B cell (primary cell): ENCODE measurements around the gene ANGPTL7. TPM values are rescaled to one million over a fixed set of nuclear protein-coding genes. Genes with fewer than 3 reads are reported as not detected.

Experiments used
- ATAC-seq: fragments of 200-7000 bp; cut with Tn5 transposase; one replicate; pipeline ENCODE4 v1.10.0; 2021; ENCODE audit warnings: low read depth, mild to moderate bottlenecking, moderate number of reproducible peaks, moderate library complexity
- CTCF ChIA-PET: fragments of 350-600 bp; sonication (Branson Sonifier 250); formaldehyde crosslinking; loops from one replicate; lab custom pipeline; 2021; ENCODE audit warnings: antibody characterized with exemption, inconsistent platforms; lab: Charles Lee
- POLR2A ChIA-PET: fragments of 350-600 bp; sonication (Branson Sonifier 250); formaldehyde crosslinking; loops from one replicate; lab custom pipeline; 2021; ENCODE audit warnings: antibody characterized with exemption; lab: Charles Lee
- DNase-seq: peaks from one replicate; pipeline ENCODE4 v3.0.0; 2013
- H2AFZ ChIP-seq: 2 replicates; pipeline ENCODE4 v1.6.1; 2012; ENCODE audit warnings: mild to moderate bottlenecking, low read depth, low read length; ENCODE audit not compliant: insufficient read depth, poor library complexity, severe bottlenecking
- H3K27ac ChIP-seq, 2 donors: 1 replicate in 1 of 2; 2 replicates in 1 of 2; pipeline ENCODE4 v1.5.1; 2012 to 2013; ENCODE audit warnings: low read length in 2 of 2, mild to moderate bottlenecking in 2 of 2, moderate library complexity in 1 of 2
- H3K27me3 ChIP-seq, 4 experiments: fragments of 200-600 bp in 1 of 4; sonication (generic) in 1 of 4; replicated peaks in 1 of 4; 1 replicate in 2 of 4; 2 replicates in 2 of 4; pipeline versions ENCODE4 v1.6.1 to v1.7.0; 2013 to 2016; ENCODE audit warnings: low read length in 3 of 4, mild to moderate bottlenecking in 2 of 4, mixed read lengths in 1 of 4, moderate library complexity in 1 of 4; ENCODE audit not compliant: insufficient read depth in 4 of 4, control insufficient read depth in 3 of 4; ENCODE audit errors: control extremely low read depth in 1 of 4
- H3K36me3 ChIP-seq, 2 experiments: replicated peaks in 1 of 2; 1 replicate in 1 of 2; 2 replicates in 1 of 2; pipeline versions ENCODE4 v1.6.1 to v1.7.1; 2013; ENCODE audit warnings: low read length in 1 of 2; ENCODE audit not compliant: insufficient read depth in 2 of 2, control insufficient read depth in 1 of 2; ENCODE audit errors: control extremely low read depth in 1 of 2, extremely low read depth in 1 of 2
- H3K4me1 ChIP-seq, 2 donors: fragments of 200-600 bp in 1 of 2; sonication (generic) in 1 of 2; 1 replicate in 1 of 2; 2 replicates in 1 of 2; pipeline versions ENCODE4 v1.5.1 to v1.6.1; 2013 to 2017; ENCODE audit warnings: low read length in 2 of 2; ENCODE audit not compliant: control insufficient read depth in 2 of 2, insufficient read depth in 2 of 2
- H3K4me2 ChIP-seq: replicated peaks from 2 replicates; pipeline ENCODE3; 2012; ENCODE audit warnings: mild to moderate bottlenecking, low read depth, low read length; ENCODE audit not compliant: poor library complexity, severe bottlenecking
- H3K4me3 ChIP-seq, 5 experiments: fragments of 200-600 bp in 1 of 5; sonication (generic) in 1 of 5; 1 replicate in 3 of 5; 2 replicates in 2 of 5; pipeline versions ENCODE4 v1.5.1 to v1.7.0; 2011 to 2016; ENCODE audit warnings: low read length in 4 of 5, mild to moderate bottlenecking in 4 of 5, low read depth in 2 of 5, control low read depth in 1 of 5, moderate library complexity in 1 of 5; ENCODE audit not compliant: insufficient read depth in 1 of 5; ENCODE audit errors: control extremely low read depth in 1 of 5, extremely low read depth in 1 of 5
- H3K79me2 ChIP-seq: fragments of 200-600 bp; sonication (generic); one replicate; pipeline ENCODE4 v1.6.0; 2016; ENCODE audit warnings: low read length; ENCODE audit not compliant: control insufficient read depth, insufficient read depth
- H3K9ac ChIP-seq: fragments of 200-600 bp; sonication (generic); 2 replicates; pipeline ENCODE4 v1.6.1; 2017; ENCODE audit warnings: mild to moderate bottlenecking, low read length, moderate library complexity
- H3K9me3 ChIP-seq, 3 donors: one replicate each; pipeline versions ENCODE4 v1.6.1 to v1.7.1; 2013; ENCODE audit warnings: low read length in 2 of 3; ENCODE audit not compliant: control insufficient read depth in 2 of 3, insufficient read depth in 1 of 3; ENCODE audit errors: control extremely low read depth in 1 of 3
- H4K20me1 ChIP-seq: 2 replicates; pipeline ENCODE4 v1.6.0; 2012; ENCODE audit warnings: mild to moderate bottlenecking, low read length; ENCODE audit not compliant: insufficient read depth, control insufficient read depth, poor library complexity, severe bottlenecking
- H3K27ac Mint-ChIP-seq: one replicate; pipeline ENCODE4 v1.8.0; 2021; ENCODE audit warnings: mixed read lengths
- H3K27me3 Mint-ChIP-seq: one replicate; pipeline ENCODE4 v1.8.0; 2021; ENCODE audit warnings: mixed read lengths
- H3K4me1 Mint-ChIP-seq: one replicate; pipeline ENCODE4 v1.8.0; 2021; ENCODE audit warnings: mixed read lengths
- H3K4me3 Mint-ChIP-seq: one replicate; pipeline ENCODE4 v1.8.0; 2021; ENCODE audit warnings: mixed read lengths
- H3K9me3 Mint-ChIP-seq: one replicate; pipeline ENCODE4 v1.8.0; 2022; ENCODE audit warnings: mixed read lengths; ENCODE audit not compliant: insufficient read depth
- EZH2 ChIP-seq: IDR thresholded peaks from 2 replicates; pipeline ENCODE4 v1.6.1; 2012; ENCODE audit warnings: borderline replicate concordance, low read depth, mild to moderate bottlenecking, moderate library complexity, low read length; ENCODE audit not compliant: insufficient read depth, poor library complexity, severe bottlenecking
- WGBS: methylation state at CpG from one replicate; pipeline ENCODE4 v1.1.5; 2013; ENCODE audit warnings: missing lambda C conversion rate; ENCODE audit not compliant: insufficient coverage; 5-methylcytosine and 5-hydroxymethylcytosine counted together
- intact Hi-C: fragments of 100-400 bp; cut with micrococcal nuclease; formaldehyde crosslinking; loops from one replicate; pipeline ENCODE4 v1.10.0; 2022
- polyA plus RNA-seq: library from polyadenylated mRNA; depleted of rRNA; stranded (reverse); fragments of >200 nt; gene quantifications from 2 replicates; pipeline ENCODE4 v1.2.3, GENCODE V29; 2012
- total RNA-seq, 2 donors: library from RNA; stranded (reverse); fragments of 120-200 nt in 1 of 2; gene quantifications; 1 replicate in 1 of 2; 2 replicates in 1 of 2; pipeline versions ENCODE4 v1.2.3 to v1.2.4, GENCODE V29; 2013 to 2022
- TF ChIP-seq, protein P1 (sequence below): fragments of 200-600 bp; IDR thresholded peaks from one replicate; pipeline ENCODE4 v1.8.0; 2022; ENCODE audit warnings: antibody characterized with exemption, mild to moderate bottlenecking

The ANGPTL7 gene
- total and polyA plus RNA-seq, 2 donors (not counting 1 experiment from before 2014, with no cell fraction given): not detected

DNA sequence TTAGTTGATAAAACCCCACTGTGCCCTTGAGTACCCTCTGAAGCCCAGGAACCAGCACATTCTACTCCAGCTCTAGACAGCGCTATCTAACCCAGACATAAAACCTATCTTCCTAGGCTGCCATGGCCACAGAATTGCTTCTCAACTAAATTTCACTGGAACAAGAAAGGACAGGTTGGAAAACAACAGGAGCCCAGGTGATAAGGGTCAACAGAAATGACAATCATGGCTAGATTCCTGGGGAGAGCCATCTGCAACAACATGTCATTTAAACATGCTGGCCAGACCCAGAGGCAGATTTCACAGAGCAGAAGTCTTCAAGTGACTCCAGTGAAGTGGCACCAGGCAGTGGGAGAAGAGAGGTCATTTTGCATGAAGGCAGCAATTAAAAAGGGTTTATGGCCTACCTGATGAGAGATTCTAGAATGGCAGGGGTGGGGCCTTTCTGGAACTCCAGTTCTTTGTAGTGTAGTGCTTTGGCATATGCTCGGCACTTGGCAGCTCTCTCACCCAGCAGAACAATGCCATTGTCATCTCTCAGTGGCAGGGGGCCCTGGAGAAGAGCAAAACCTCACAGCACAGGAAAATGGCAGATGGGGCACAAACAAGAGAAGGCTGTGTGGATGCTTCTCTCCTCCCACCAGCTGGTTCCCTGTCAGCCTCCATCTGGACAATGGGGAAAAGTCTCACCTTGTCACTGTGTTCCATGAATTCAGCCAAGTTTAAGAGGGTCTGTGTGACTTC is 9.9 kb downstream of the ANGPTL7 start:
- Histone ChIP-seq H3K79me2 (peaks cover 4% of the 10 kb centered on the region), H3K27ac (no peak overlapping the region), H3K4me1 (no peaks in the 10 kb centered on the region), H4K20me1 (no peaks in the 10 kb centered on the region), H3K4me3 (no peak overlapping the region), H3K27me3 (no peaks in the 10 kb centered on the region), H3K9me3 (no peaks in the 10 kb centered on the region), H3K9ac (no peak overlapping the region), H3K4me2 (no peak overlapping the region), H2AFZ (no peak overlapping the region), H3K36me3 (peaks cover 0 to 60% of the 10 kb centered on the region in 2 experiments)
- H3K9me3 Mint-ChIP-seq: no peaks in the 10 kb centered on the region
- intact Hi-C loops: no loop called here
- 100% methylated on average over 1 of the region's 2 CpGs for whole genome bisulfite sequencing
- no peaks in the 10 kb centered on the region for H3K27me3 Mint-ChIP-seq
- H3K4me1 Mint-ChIP-seq: no peaks in the 10 kb centered on the region
- ATAC-seq (no peak), DNase-seq (no peak)
- POLR2A ChIA-PET: no interaction called here
- H3K4me3 Mint-ChIP-seq: no peak overlapping the region
- TF ChIP-seq EZH2: no peak
- TF ChIP-seq, protein P1, sequence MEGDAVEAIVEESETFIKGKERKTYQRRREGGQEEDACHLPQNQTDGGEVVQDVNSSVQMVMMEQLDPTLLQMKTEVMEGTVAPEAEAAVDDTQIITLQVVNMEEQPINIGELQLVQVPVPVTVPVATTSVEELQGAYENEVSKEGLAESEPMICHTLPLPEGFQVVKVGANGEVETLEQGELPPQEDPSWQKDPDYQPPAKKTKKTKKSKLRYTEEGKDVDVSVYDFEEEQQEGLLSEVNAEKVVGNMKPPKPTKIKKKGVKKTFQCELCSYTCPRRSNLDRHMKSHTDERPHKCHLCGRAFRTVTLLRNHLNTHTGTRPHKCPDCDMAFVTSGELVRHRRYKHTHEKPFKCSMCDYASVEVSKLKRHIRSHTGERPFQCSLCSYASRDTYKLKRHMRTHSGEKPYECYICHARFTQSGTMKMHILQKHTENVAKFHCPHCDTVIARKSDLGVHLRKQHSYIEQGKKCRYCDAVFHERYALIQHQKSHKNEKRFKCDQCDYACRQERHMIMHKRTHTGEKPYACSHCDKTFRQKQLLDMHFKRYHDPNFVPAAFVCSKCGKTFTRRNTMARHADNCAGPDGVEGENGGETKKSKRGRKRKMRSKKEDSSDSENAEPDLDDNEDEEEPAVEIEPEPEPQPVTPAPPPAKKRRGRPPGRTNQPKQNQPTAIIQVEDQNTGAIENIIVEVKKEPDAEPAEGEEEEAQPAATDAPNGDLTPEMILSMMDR: no peak
- no peak overlapping the region for H3K27ac Mint-ChIP-seq
- CTCF ChIA-PET: no interaction called here

DNA sequence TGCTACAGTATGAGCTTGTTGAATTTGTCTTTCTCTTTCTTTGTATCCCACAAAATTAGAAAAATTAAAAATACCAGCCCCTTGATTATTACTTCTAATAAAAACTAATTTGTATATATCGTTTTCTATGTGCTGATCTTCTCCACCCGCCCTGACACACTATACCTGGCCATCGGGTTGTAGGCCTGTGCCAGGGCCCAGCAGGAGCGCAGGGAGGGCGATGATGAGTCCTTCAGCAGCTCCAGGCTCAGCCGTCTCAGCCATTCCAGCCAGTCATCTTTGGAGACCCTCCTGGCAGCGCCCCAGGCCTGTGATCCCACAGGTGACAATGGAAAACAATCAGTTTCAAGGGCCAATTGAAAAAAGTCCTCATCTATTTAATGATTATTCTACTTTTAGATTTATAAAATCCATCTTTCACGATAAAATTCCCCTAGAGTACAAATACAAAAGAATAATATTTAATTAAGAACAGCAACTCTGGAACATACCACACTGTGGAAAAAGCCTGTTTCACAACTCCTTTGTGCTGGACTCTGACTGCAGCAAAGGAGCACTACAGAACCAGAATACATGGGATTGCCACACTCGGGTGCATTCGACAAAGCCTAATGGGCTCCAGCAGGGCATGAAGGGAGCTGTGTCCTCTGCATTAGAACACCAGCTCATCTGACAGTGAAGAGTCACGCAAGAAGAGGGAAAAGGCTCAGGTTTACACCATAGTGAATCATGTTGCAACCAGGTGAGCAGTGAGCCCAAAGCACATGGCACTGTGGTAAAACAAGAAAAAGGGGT is 15.4 kb downstream of the ANGPTL7 start:
- Histone ChIP-seq H3K9ac (no peak overlapping the region), H3K4me3 (no peak overlapping the region), H3K27ac (no peak overlapping the region), H3K79me2 (peaks cover 4% of the 10 kb centered on the region), H3K4me2 (no peak overlapping the region), H2AFZ (no peak overlapping the region), H3K27me3 (no peaks in the 10 kb centered on the region), H4K20me1 (no peaks in the 10 kb centered on the region), H3K36me3 (peaks cover 2 to 66% of the 10 kb centered on the region in 2 experiments), H3K9me3 (no peaks in the 10 kb centered on the region), H3K4me1 (no peaks in the 10 kb centered on the region)
- intact Hi-C loops: no loop called here
- Mint-ChIP-seq H3K4me3 (no peak overlapping the region), H3K27me3 (no peaks in the 10 kb centered on the region), H3K27ac (no peak overlapping the region), H3K9me3 (no peaks in the 10 kb centered on the region), H3K4me1 (no peaks in the 10 kb centered on the region)
- no peak for TF ChIP-seq EZH2
- no peak for DNase-seq
- ChIA-PET CTCF (no interaction called here), POLR2A (no interaction called here)
- WGBS: 97% methylated on average over 6 of the region's 11 CpGs
- no peak for ATAC-seq
